H9 (cell line): ENCODE measurements around the gene DQX1. TPM values are rescaled to one million over a fixed set of nuclear protein-coding genes. Genes with fewer than 3 reads are reported as not detected.

Experiments used
- DNase-seq: peaks from one replicate; pipeline ENCODE4 v3.0.0-alpha.2; 2017
- H2AFZ ChIP-seq: one replicate; pipeline ENCODE4 v1.6.1; 2013; ENCODE audit warnings: mild to moderate bottlenecking, low read length, control low read depth, moderate library complexity
- H2AK5ac ChIP-seq: 2 replicates; pipeline ENCODE4 v1.6.1; 2013; ENCODE audit warnings: low read length, control low read depth, mixed read lengths; ENCODE audit not compliant: insufficient read length
- H2BK120ac ChIP-seq: one replicate; pipeline ENCODE4 v1.6.1; 2013; ENCODE audit warnings: low read depth, mild to moderate bottlenecking, low read length, control low read depth, inconsistent platforms; ENCODE audit not compliant: poor library complexity, severe bottlenecking
- H2BK12ac ChIP-seq: 2 replicates; pipeline ENCODE4 v1.6.1; 2013; ENCODE audit warnings: low read length, control low read depth, mixed read lengths, low read depth; ENCODE audit not compliant: insufficient read length
- H2BK15ac ChIP-seq: 2 replicates; pipeline ENCODE4 v1.6.1; 2013; ENCODE audit warnings: low read depth, low read length, control low read depth
- H2BK20ac ChIP-seq: one replicate; pipeline ENCODE4 v1.6.1; 2013; ENCODE audit warnings: low read depth, mild to moderate bottlenecking, low read length, control low read depth, inconsistent platforms; ENCODE audit not compliant: poor library complexity, severe bottlenecking
- H2BK5ac ChIP-seq: 2 replicates; pipeline ENCODE4 v1.6.1; 2013; ENCODE audit warnings: low read length, control low read depth, mixed read lengths; ENCODE audit not compliant: insufficient read length
- H3K14ac ChIP-seq: 2 replicates; pipeline ENCODE4 v1.6.1; 2013; ENCODE audit warnings: low read length, control low read depth; ENCODE audit not compliant: insufficient read depth
- H3K18ac ChIP-seq: 2 replicates; pipeline ENCODE4 v1.6.1; 2013; ENCODE audit warnings: low read depth, mild to moderate bottlenecking, mixed read lengths, low read length, control low read depth; ENCODE audit not compliant: insufficient read length
- H3K23ac ChIP-seq: 2 replicates; pipeline ENCODE4 v1.6.1; 2013; ENCODE audit warnings: low read length, control low read depth, mixed read lengths, low read depth; ENCODE audit not compliant: insufficient read length
- H3K23me2 ChIP-seq: 2 replicates; pipeline ENCODE4 v1.6.1; 2013; ENCODE audit warnings: low read depth, mild to moderate bottlenecking, mixed read lengths, low read length, control low read depth; ENCODE audit not compliant: insufficient read length, poor library complexity, severe bottlenecking
- H3K27ac ChIP-seq: 2 replicates; pipeline ENCODE4 v1.5.1; 2013; ENCODE audit warnings: low read length, control low read depth, mixed read lengths, low read depth; ENCODE audit not compliant: insufficient read length
- H3K27me3 ChIP-seq: 2 replicates; pipeline ENCODE4 v1.6.1; 2013; ENCODE audit warnings: low read length, control low read depth, inconsistent platforms; ENCODE audit not compliant: insufficient read depth
- H3K4ac ChIP-seq: 2 replicates; pipeline ENCODE4 v1.6.1; 2013; ENCODE audit warnings: low read depth, mild to moderate bottlenecking, control low read depth, inconsistent platforms, low read length, moderate library complexity
- H3K4me1 ChIP-seq: 2 replicates; pipeline ENCODE4 v1.6.1; 2013; ENCODE audit warnings: low read length, control low read depth, inconsistent platforms; ENCODE audit not compliant: insufficient read depth
- H3K4me2 ChIP-seq: 2 replicates; pipeline ENCODE4 v1.6.1; 2013; ENCODE audit warnings: low read length, control low read depth, mixed read lengths; ENCODE audit not compliant: insufficient read length, insufficient read depth
- H3K56ac ChIP-seq: 2 replicates; pipeline ENCODE4 v1.6.1; 2013; ENCODE audit warnings: low read depth, mild to moderate bottlenecking, mixed read lengths, low read length, control low read depth; ENCODE audit not compliant: insufficient read length
- H3K79me1 ChIP-seq: 2 replicates; pipeline ENCODE4 v1.6.1; 2013; ENCODE audit warnings: low read depth, mild to moderate bottlenecking, moderate library complexity, low read length, control low read depth, inconsistent platforms; ENCODE audit not compliant: insufficient read depth, poor library complexity, severe bottlenecking
- H3K79me2 ChIP-seq: 2 replicates; pipeline ENCODE4 v1.6.1; 2013; ENCODE audit warnings: low read length, control low read depth, inconsistent platforms; ENCODE audit not compliant: insufficient read depth
- H3K9ac ChIP-seq: 2 replicates; pipeline ENCODE4 v1.6.1; 2013; ENCODE audit warnings: low read length, control low read depth, mixed read lengths; ENCODE audit not compliant: insufficient read length; ENCODE audit errors: extremely low read depth
- H3K9me3 ChIP-seq: one replicate; pipeline ENCODE4 v1.6.1; 2013; ENCODE audit warnings: low read depth, low read length, inconsistent platforms; ENCODE audit not compliant: control insufficient read depth
- H3T11ph ChIP-seq: one replicate; pipeline ENCODE4 v1.6.1; 2013; ENCODE audit warnings: mild to moderate bottlenecking, low read length, control low read depth, inconsistent platforms
- H4K20me1 ChIP-seq: one replicate; pipeline ENCODE4 v1.6.1; 2013; ENCODE audit not compliant: control insufficient read depth, insufficient read length, insufficient read depth
- H4K5ac ChIP-seq: 2 replicates; pipeline ENCODE4 v1.6.1; 2013; ENCODE audit warnings: low read depth, mild to moderate bottlenecking, mixed read lengths, low read length, control low read depth; ENCODE audit not compliant: insufficient read length
- H4K8ac ChIP-seq: replicated peaks from 2 replicates; pipeline ENCODE4 v1.6.1; 2013; ENCODE audit warnings: low read length, control low read depth, mixed read lengths, low read depth; ENCODE audit not compliant: insufficient read length
- H4K91ac ChIP-seq: 2 replicates; pipeline ENCODE4 v1.6.1; 2013; ENCODE audit warnings: low read depth, mild to moderate bottlenecking, moderate library complexity, mixed read lengths, low read length, control low read depth; ENCODE audit not compliant: insufficient read length
- H3K27ac Mint-ChIP-seq, 3 experiments: 2 replicates in 2 of 3; 3 replicates in 1 of 3; pipeline ENCODE4 v1.8.0; 2020 to 2021; ENCODE audit warnings: mixed read lengths in 3 of 3, mild to moderate bottlenecking in 1 of 3, moderate library complexity in 1 of 3
- H3K27me3 Mint-ChIP-seq: 2 replicates; pipeline ENCODE4 v1.8.0; 2021; ENCODE audit warnings: low read depth, mild to moderate bottlenecking, moderate library complexity, mixed read lengths
- H3K36me3 Mint-ChIP-seq, 3 experiments: 2 replicates in 2 of 3; 3 replicates in 1 of 3; pipeline ENCODE4 v1.8.0; 2020 to 2021; ENCODE audit warnings: low read depth in 3 of 3, mixed read lengths in 3 of 3; ENCODE audit not compliant: insufficient read depth in 1 of 3
- H3K4me1 Mint-ChIP-seq, 2 experiments: 2 replicates each; pipeline ENCODE4 v1.8.0; 2020; ENCODE audit warnings: mixed read lengths in 2 of 2
- H3K4me3 Mint-ChIP-seq, 2 experiments: 2 replicates in 1 of 2; 3 replicates in 1 of 2; pipeline ENCODE4 v1.8.0; 2020 to 2021; ENCODE audit warnings: mild to moderate bottlenecking in 2 of 2, mixed read lengths in 2 of 2, moderate library complexity in 1 of 2
- H3K9me3 Mint-ChIP-seq, 2 experiments: 2 replicates in 1 of 2; 3 replicates in 1 of 2; pipeline ENCODE4 v1.8.0; 2020; ENCODE audit warnings: mild to moderate bottlenecking in 2 of 2, mixed read lengths in 2 of 2, moderate library complexity in 1 of 2
- WGBS: extraction: QIAGEN DNeasy Blood & Tissue Kit; methylation state at CpG from one replicate; pipeline ENCODE4 v1.1.7; 2013; ENCODE audit warnings: missing lambda C conversion rate, low lambda C conversion rate, mixed read lengths; ENCODE audit not compliant: insufficient read length; ENCODE audit errors: extremely low coverage; 5-methylcytosine and 5-hydroxymethylcytosine counted together
- total RNA-seq: library from RNA; stranded (reverse); gene quantifications from 2 replicates; pipeline ENCODE4 v1.2.1, GENCODE V29; 2021
- TF ChIP-seq, protein P1 (sequence below): fragments of 200-600 bp; sonication (generic); conservative IDR thresholded peaks from 3 replicates; pipeline ENCODE4 v1.8.0; 2021; ENCODE audit warnings: antibody characterized with exemption, mild to moderate bottlenecking

The DQX1 gene
- total RNA-seq, 1 experiment from 2014 or later, result 0.98 TPM

DNA sequence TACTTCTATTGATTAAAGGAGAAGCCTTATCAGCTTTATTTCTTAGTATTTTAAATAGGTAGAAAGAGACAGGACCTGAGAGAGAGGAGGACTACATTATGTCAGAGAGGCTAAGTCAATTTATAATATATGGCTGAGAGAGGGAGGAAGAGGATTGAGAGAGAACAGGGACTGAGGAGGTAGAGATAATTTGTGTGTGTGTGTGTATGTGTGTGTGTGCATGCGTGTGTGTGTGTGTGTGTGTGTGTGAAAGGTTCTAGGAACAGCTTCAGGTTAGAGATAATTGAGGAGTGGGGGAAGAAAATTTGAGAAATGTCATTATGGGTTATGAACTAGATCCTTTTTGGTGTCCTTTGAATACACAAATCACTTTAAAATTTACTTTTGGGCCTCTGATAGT lies 43.7 kb upstream of the DQX1 start:
- no CpG with 5 or more reads among the region's 1 CpG for WGBS
- H3K4ac ChIP-seq, result no peak overlapping the region
- H3K27ac Mint-ChIP-seq, result no peak overlapping the region

More for the DNA sequence above, 43.7 kb upstream of the DQX1 start:
- no peaks in the 10 kb centered on the region for H3K79me1 ChIP-seq
- H3K27me3 ChIP-seq, result no peaks in the 10 kb centered on the region
- H3K18ac ChIP-seq, result no peak overlapping the region
- H2AK5ac ChIP-seq, result no peak overlapping the region
- no peak overlapping the region for H2BK15ac ChIP-seq
- no peaks in the 10 kb centered on the region for H3K23me2 ChIP-seq
- no peaks in the 10 kb centered on the region for H3K9me3 ChIP-seq
- no peak overlapping the region for H3K4me3 Mint-ChIP-seq
- H3K4me1 Mint-ChIP-seq, result no peaks in the 10 kb centered on the region
- no peaks in the 10 kb centered on the region for H3K79me2 ChIP-seq
- H3K4me2 ChIP-seq, result no peak overlapping the region
- no peak overlapping the region for H3K27ac ChIP-seq
- no peak overlapping the region for H2BK120ac ChIP-seq
- no peaks in the 10 kb centered on the region for H4K20me1 ChIP-seq
- no peak for DNase-seq
- H3K27me3 Mint-ChIP-seq, result peaks cover 5% of the 10 kb centered on the region
- no peaks in the 10 kb centered on the region for H3K36me3 Mint-ChIP-seq
- H2BK5ac ChIP-seq, result no peak overlapping the region
- H3K9me3 Mint-ChIP-seq, result no peaks in the 10 kb centered on the region
- H3K4me1 ChIP-seq, result no peaks in the 10 kb centered on the region
- H2BK12ac ChIP-seq, result no peak overlapping the region
- no peak overlapping the region for H4K8ac ChIP-seq
- no peak overlapping the region for H3K23ac ChIP-seq
- TF ChIP-seq, protein P1, sequence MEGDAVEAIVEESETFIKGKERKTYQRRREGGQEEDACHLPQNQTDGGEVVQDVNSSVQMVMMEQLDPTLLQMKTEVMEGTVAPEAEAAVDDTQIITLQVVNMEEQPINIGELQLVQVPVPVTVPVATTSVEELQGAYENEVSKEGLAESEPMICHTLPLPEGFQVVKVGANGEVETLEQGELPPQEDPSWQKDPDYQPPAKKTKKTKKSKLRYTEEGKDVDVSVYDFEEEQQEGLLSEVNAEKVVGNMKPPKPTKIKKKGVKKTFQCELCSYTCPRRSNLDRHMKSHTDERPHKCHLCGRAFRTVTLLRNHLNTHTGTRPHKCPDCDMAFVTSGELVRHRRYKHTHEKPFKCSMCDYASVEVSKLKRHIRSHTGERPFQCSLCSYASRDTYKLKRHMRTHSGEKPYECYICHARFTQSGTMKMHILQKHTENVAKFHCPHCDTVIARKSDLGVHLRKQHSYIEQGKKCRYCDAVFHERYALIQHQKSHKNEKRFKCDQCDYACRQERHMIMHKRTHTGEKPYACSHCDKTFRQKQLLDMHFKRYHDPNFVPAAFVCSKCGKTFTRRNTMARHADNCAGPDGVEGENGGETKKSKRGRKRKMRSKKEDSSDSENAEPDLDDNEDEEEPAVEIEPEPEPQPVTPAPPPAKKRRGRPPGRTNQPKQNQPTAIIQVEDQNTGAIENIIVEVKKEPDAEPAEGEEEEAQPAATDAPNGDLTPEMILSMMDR, result no peak
- no peak overlapping the region for H2AFZ ChIP-seq
- no peak overlapping the region for H3K14ac ChIP-seq
- no peak overlapping the region for H2BK20ac ChIP-seq
- no peak overlapping the region for H3K9ac ChIP-seq
- no peak overlapping the region for H3K56ac ChIP-seq
- H4K91ac ChIP-seq, result no peak overlapping the region
- no peak overlapping the region for H3T11ph ChIP-seq
- no peak overlapping the region for H4K5ac ChIP-seq
